ENCODE results near the gene SUMF1.
"Not testable (repeated sequence)": the region's sequence is repeated elsewhere in the genome, so short reads cannot be mapped to it uniquely, and the experiment has no call there.

Gene SUMF1

DNA sequence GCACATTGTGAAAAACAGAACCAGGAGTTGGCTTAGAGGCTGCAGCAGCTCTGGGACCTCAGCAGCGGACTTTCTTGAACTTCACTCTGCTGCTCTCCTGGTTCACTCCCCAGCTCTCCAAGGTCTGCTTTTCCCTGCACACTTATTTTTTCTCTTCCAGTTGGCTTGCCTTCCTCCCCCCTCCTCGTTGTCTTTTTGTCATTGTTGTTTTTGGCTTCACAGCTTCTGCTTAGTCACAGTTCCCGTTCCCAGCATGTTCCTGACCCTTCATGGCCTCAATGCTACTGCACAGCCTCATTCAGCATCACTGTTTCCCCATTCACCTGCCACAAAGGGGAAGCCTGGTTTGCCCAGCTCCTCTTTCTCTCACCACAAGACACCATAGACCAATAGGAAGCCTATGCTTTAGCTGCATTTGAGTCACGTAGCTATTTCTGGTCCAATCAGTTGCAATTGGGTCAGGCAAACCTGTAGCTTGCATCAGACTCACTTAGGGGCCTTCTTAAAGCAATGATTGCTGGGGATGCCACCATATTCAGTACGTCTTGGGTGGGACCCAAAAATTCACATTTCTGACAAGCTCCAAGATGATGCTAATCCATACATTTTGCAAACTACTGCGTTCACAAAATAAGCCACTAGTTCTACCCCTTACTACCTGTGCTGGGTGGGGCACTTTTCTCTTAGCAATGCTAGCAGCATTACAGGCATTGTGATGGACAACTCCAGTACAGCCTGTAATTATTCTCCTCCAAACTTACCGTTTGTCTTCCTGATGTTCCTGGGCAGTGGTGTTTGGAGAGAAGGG, 7.8 kb upstream of the SUMF1 start:
- no peaks in the 10 kb centered on the region for H3K9me3 ChIP-seq (ENCODE audit: control insufficient read depth, low read length)
- H3K36me3 ChIP-seq (ENCODE audit: control insufficient read depth, insufficient read depth, low read length, severe bottlenecking): no peaks in the 10 kb centered on the region
- peaks cover 11% of the 10 kb centered on the region for H3K4me1 ChIP-seq (ENCODE audit: control insufficient read depth, insufficient read depth, low read length)
- peaks cover 20% of the 10 kb centered on the region for H3K27me3 ChIP-seq (replicated peaks; ENCODE audit: control insufficient read depth, insufficient read depth, low read length)
- H3K4me3 ChIP-seq (ENCODE audit: low read length): no peak overlapping the region
- peak; percentile 39 for DNase-seq (ENCODE audit: low read depth)
- H3K9ac ChIP-seq (ENCODE audit: low read length): no peak overlapping the region

DNA sequence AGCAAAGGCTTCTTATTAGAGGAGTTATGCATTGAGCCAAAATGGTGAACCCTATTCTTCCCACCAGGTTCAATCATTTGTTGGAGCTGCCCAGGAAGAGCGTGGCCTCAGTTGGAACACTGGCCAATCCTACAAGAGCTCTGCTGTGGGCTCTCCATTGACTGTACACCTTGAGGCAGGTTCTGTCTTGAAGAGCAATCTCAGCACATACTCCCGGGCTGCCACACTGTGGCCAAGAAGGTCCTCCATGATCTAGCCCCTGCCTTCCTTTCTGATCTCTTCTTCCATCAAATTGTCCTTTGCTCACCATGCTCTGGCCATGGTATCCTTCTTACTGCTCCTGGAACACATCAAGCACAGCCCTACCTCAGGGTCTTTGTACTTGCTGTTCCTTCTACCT, 5.7 kb upstream of the SUMF1 start:
- H3K4me1 ChIP-seq (ENCODE audit: control insufficient read depth, insufficient read depth, low read length): peaks cover 15% of the 10 kb centered on the region
- no peaks in the 10 kb centered on the region for H3K9me3 ChIP-seq (ENCODE audit: control insufficient read depth, low read length)
- DNase-seq (ENCODE audit: low read depth): no peak
- no peak overlapping the region for H3K9ac ChIP-seq (ENCODE audit: low read length)
- H3K4me3 ChIP-seq (ENCODE audit: low read length): no peak overlapping the region
- peaks cover 17% of the 10 kb centered on the region for H3K27me3 ChIP-seq (replicated peaks; ENCODE audit: control insufficient read depth, insufficient read depth, low read length)
- no peaks in the 10 kb centered on the region for H3K36me3 ChIP-seq (ENCODE audit: control insufficient read depth, insufficient read depth, low read length, severe bottlenecking)

DNA sequence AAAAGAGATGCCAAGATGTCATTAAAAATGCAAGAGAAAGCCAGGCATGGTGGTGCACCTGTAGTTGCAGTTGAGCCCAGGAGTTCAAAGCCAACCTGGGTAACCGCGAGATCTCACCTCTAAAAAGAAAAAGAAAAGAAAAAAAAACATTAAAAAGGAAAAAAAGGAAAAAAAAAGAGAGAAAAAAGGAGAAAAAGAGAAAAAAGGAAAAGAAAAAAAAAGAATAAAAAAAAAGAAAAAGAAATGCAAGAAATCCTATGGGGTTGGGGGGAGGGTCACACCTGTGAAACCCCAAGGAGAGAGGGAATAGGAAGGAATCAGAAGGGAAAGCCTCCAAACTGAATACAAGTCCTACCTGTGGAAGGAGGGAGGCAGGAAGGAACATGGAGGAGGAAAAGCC, 5.2 kb upstream of the SUMF1 start:
- peaks cover 16% of the 10 kb centered on the region for H3K27me3 ChIP-seq (replicated peaks; ENCODE audit: control insufficient read depth, insufficient read depth, low read length)
- no peak overlapping the region for H3K9ac ChIP-seq (ENCODE audit: low read length)
- no peaks in the 10 kb centered on the region for H3K36me3 ChIP-seq (ENCODE audit: control insufficient read depth, insufficient read depth, low read length, severe bottlenecking)
- no peak for DNase-seq (ENCODE audit: low read depth)
- no peaks in the 10 kb centered on the region for H3K9me3 ChIP-seq (ENCODE audit: control insufficient read depth, low read length)
- peaks cover 15% of the 10 kb centered on the region for H3K4me1 ChIP-seq (ENCODE audit: control insufficient read depth, insufficient read depth, low read length)
- H3K4me3 ChIP-seq (ENCODE audit: low read length): no peak overlapping the region

DNA sequence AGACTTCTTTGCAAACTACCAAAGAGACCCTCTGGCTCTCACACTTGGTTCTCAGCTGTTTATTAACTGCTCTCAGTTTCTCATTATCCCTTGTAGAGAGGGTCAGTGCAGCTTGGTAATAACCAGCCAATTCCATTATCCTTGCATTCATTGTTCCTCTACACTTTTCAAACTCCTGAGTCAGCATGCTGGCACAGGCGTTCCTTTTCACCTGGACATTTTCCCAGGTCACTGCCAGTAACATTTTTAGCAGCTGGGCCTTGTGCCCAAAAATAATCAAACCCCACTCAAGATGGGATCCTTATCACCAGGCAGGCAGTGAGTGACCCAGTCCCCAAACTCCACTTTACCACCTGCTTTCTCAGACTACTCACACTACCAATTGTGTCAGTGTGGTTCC, 4.8 kb upstream of the SUMF1 start:
- peaks cover 15% of the 10 kb centered on the region for H3K4me1 ChIP-seq (ENCODE audit: control insufficient read depth, insufficient read depth, low read length)
- no peak for DNase-seq (ENCODE audit: low read depth)
- peaks cover 12% of the 10 kb centered on the region for H3K27me3 ChIP-seq (replicated peaks; ENCODE audit: control insufficient read depth, insufficient read depth, low read length)
- no peak overlapping the region for H3K4me3 ChIP-seq (ENCODE audit: low read length)
- no peaks in the 10 kb centered on the region for H3K9me3 ChIP-seq (ENCODE audit: control insufficient read depth, low read length)
- H3K36me3 ChIP-seq (ENCODE audit: control insufficient read depth, insufficient read depth, low read length, severe bottlenecking): no peaks in the 10 kb centered on the region
- H3K9ac ChIP-seq (ENCODE audit: low read length): no peak overlapping the region

DNA sequence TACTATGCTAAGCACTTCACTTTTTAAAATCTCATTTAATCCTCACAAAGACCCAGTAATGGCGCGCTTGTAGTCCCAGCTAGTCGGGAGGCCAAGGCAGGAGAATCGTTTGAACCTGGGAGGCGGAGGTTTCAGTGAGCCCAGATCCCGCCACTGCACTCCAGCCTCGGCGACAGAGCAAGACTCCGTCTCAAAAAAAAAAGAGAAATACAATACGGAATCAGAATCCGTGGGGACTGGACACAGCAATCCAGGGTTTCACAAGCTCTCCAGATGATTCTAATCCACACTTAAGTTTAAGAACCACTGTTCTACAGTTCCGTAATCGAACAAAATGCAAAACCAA, 426 bp upstream of the SUMF1 start:
- Histone ChIP-seq H3K27me3 (replicated peaks; ENCODE audit: control insufficient read depth, insufficient read depth, low read length) (peaks cover 1% of the 10 kb centered on the region), H3K9ac (ENCODE audit: low read length) (peak overlapping the region; percentile 87), H3K4me3 (ENCODE audit: low read length) (peak overlapping the region; percentile 91)

DNA sequence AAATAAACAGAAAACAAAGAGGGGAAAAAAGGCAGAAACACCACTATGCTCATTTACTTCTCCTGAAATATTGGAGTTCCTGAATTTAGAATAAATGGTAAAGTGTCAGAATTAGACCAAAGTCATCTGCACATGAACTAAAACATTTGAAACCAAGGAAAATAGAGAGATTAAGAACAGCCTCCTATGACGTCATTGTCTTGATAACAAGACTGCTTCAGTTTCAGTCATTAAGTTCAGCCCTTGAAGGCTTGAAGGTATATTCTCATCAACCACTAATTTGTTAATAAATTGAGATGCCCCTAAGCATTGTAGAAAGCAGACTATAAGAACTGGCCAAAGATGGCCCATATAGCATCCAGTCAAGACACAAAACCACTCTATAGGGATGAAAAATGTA, 2.5 kb downstream of the SUMF1 start:
- no peak overlapping the region for H3K9ac ChIP-seq (ENCODE audit: low read length)
- H3K27me3 ChIP-seq (replicated peaks; ENCODE audit: control insufficient read depth, insufficient read depth, low read length): no peaks in the 10 kb centered on the region
- no peaks in the 10 kb centered on the region for H3K9me3 ChIP-seq (ENCODE audit: control insufficient read depth, low read length)
- H3K36me3 ChIP-seq (ENCODE audit: control insufficient read depth, insufficient read depth, low read length, severe bottlenecking): no peaks in the 10 kb centered on the region
- no peak for DNase-seq (ENCODE audit: low read depth)
- peaks cover 9% of the 10 kb centered on the region for H3K4me1 ChIP-seq (ENCODE audit: control insufficient read depth, insufficient read depth, low read length)
- no peak overlapping the region for H3K4me3 ChIP-seq (ENCODE audit: low read length)

More for the DNA sequence above, 426 bp upstream of the SUMF1 start:
- H3K4me1 ChIP-seq (ENCODE audit: control insufficient read depth, insufficient read depth, low read length): peaks cover 9% of the 10 kb centered on the region
- no peak for DNase-seq (ENCODE audit: low read depth)
- H3K36me3 ChIP-seq (ENCODE audit: control insufficient read depth, insufficient read depth, low read length, severe bottlenecking): no peaks in the 10 kb centered on the region
- no peaks in the 10 kb centered on the region for H3K9me3 ChIP-seq (ENCODE audit: control insufficient read depth, low read length)

DNA sequence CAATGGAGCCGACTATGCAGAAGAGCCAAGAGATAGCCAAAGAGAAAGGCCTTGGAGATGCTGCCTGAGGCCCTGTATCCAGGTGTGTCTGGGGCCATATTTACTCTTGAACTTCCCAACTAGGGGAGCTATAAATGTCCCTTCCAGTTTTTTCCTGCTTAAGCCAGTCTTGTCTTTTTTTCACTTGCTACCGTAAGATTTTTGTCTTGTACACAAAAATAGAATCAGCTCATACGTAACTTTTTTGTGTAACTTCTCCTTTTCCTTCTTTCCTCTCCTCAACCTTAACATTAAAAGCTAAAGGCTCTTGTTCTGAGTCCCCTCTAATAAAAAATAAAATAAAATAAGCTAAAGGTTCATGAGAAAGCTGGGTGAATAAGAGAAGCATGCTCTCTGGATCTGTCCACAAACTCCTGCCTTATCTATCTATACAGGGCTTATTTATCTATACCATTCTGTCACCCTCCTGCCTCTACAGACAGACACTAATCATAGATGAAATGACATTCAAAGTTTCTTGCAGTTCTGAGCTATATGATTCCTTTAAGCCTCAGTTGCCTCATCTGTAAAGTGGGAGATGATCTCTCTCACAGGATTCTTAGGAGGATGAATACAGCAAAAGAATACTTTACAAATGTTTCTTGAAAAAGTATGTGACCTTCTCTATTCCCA, 4.6 kb downstream of the SUMF1 start:
- no peaks in the 10 kb centered on the region for H3K9me3 ChIP-seq (ENCODE audit: control insufficient read depth, low read length)
- peaks cover 3% of the 10 kb centered on the region for H3K4me1 ChIP-seq (ENCODE audit: control insufficient read depth, insufficient read depth, low read length)
- no peak for DNase-seq (ENCODE audit: low read depth)
- H3K9ac ChIP-seq (ENCODE audit: low read length): no peak overlapping the region
- H3K36me3 ChIP-seq (ENCODE audit: control insufficient read depth, insufficient read depth, low read length, severe bottlenecking): no peaks in the 10 kb centered on the region
- H3K4me3 ChIP-seq (ENCODE audit: low read length): no peak overlapping the region
- H3K27me3 ChIP-seq (replicated peaks; ENCODE audit: control insufficient read depth, insufficient read depth, low read length): no peaks in the 10 kb centered on the region

DNA sequence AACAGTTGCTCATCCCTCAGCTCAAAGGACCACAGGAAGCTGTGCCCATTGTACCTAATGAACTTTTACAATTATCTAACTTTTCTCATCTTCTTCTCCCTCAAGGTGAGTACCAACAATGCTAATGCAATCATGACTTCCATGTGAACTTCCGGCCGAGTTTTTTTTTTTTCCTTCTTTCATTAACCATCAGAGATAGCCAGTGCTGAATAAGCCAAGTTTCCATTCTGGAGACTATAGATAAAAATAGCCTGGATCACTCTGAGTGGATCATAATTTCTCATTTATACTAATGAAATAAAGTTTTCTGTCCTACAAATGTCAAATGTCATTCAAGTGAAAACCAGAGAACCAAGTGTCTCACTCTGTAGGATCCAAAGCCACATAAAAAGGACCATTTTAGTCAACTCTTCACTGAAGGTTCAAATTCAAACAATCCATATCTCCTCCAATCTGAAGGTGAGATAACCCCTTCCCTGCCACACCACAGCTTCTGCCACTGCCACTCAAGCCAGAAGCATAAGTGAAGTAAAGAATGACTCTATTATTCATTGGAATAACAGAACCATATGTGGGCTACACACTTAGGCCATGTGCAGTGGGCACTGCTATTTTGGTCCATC, 5.5 kb downstream of the SUMF1 start:
- H3K9ac ChIP-seq (ENCODE audit: low read length): no peak overlapping the region
- H3K4me3 ChIP-seq (ENCODE audit: low read length): no peak overlapping the region
- H3K9me3 ChIP-seq (ENCODE audit: control insufficient read depth, low read length): no peaks in the 10 kb centered on the region
- no peaks in the 10 kb centered on the region for H3K36me3 ChIP-seq (ENCODE audit: control insufficient read depth, insufficient read depth, low read length, severe bottlenecking)
- H3K4me1 ChIP-seq (ENCODE audit: control insufficient read depth, insufficient read depth, low read length): peaks cover 3% of the 10 kb centered on the region
- no peaks in the 10 kb centered on the region for H3K27me3 ChIP-seq (replicated peaks; ENCODE audit: control insufficient read depth, insufficient read depth, low read length)
- no peak for DNase-seq (ENCODE audit: low read depth)

DNA sequence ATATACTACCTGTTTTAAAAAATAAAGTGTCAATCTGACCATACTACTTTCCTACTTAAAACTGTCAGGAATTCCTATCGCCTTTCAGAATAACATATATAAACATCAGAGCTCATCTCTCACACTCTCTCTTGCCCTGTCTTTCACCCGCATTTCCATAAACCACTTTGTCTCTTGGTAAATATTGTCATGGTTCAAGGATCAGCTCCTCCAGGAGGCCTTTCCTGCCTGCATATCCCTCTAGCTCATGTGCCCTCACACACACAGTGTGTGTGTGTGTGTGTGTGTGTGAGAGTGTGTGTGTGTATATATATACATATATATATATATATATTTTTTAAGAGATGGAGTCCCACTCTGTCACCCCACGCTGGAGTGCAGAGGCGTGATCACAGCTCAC, 6.7 kb downstream of the SUMF1 start:
- Histone ChIP-seq H3K9me3 (ENCODE audit: control insufficient read depth, low read length) (no peaks in the 10 kb centered on the region), H3K27me3 (replicated peaks; ENCODE audit: control insufficient read depth, insufficient read depth, low read length) (no peaks in the 10 kb centered on the region), H3K36me3 (ENCODE audit: control insufficient read depth, insufficient read depth, low read length, severe bottlenecking) (no peaks in the 10 kb centered on the region), H3K9ac (ENCODE audit: low read length) (no peak overlapping the region), H3K4me1 (ENCODE audit: control insufficient read depth, insufficient read depth, low read length) (no peaks in the 10 kb centered on the region), H3K4me3 (ENCODE audit: low read length) (no peak overlapping the region)
- DNase-seq (ENCODE audit: low read depth): no peak

DNA sequence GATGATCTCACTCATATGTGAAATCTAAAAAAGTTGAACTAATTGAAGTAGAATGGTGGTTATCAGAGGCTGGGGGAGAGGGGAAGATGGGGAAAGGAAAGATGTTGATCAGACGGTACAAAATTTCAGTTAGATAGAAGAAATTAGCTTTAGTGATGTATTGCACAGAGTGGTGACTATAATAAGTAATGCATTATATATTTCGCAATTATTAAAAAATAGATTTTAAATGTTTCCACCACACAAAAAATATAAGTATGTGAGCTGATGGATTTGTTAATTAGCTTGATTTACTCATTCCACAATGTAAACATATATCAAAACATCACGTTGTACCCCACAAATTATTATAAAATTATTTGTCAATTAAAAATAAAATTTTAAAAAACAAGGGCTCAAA, 8.1 kb downstream of the SUMF1 start:
- Histone ChIP-seq H3K9ac (ENCODE audit: low read length) (no peak overlapping the region), H3K4me1 (ENCODE audit: control insufficient read depth, insufficient read depth, low read length) (no peaks in the 10 kb centered on the region)
- no peak for DNase-seq (ENCODE audit: low read depth)

DNA sequence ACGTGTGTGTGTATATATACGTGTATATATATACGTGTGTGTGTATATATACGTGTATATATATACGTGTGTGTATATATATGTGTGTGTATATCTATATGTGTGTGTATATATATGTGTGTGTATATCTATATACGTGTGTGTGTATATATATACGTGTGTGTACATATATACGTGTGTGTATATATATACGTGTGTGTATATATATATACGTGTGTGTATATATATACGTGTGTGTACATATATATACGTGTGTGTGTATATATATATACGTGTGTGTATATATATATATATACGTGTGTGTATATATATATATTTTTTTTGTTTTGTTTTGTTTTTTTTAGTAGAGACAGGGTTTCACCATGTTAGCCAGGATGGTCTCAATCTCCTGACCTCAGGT, 10.3 kb downstream of the SUMF1 start:
- H3K4me3 ChIP-seq (ENCODE audit: low read length); DNase-seq (ENCODE audit: low read depth); H3K9me3 ChIP-seq (ENCODE audit: control insufficient read depth, low read length); H3K27me3 ChIP-seq (replicated peaks; ENCODE audit: control insufficient read depth, insufficient read depth, low read length); H3K9ac ChIP-seq (ENCODE audit: low read length); H3K36me3 ChIP-seq (ENCODE audit: control insufficient read depth, insufficient read depth, low read length, severe bottlenecking); H3K4me1 ChIP-seq (ENCODE audit: control insufficient read depth, insufficient read depth, low read length): not testable (repeated sequence)

More for the DNA sequence above, 8.1 kb downstream of the SUMF1 start:
- Histone ChIP-seq H3K9me3 (ENCODE audit: control insufficient read depth, low read length) (no peaks in the 10 kb centered on the region), H3K4me3 (ENCODE audit: low read length) (no peak overlapping the region), H3K27me3 (replicated peaks; ENCODE audit: control insufficient read depth, insufficient read depth, low read length) (no peaks in the 10 kb centered on the region), H3K36me3 (ENCODE audit: control insufficient read depth, insufficient read depth, low read length, severe bottlenecking) (no peaks in the 10 kb centered on the region)
